GM21786 (cell line): Measurements from ENCODE around the gene CDX1.
A peak's percentile ranks its signal among the peaks of the same experiment; 100 is the strongest.

Experiments
- ATAC-seq: cut with Tn5 transposase; IDR thresholded peaks from one replicate; pipeline ENCODE4 v1.9.1; 2021; ENCODE audit not compliant: unreplicated experiment

CDX1 gene

GRCh38 chr5:150162142-150162513 is 4.5 kb upstream of the CDX1 start:
- ATAC-seq = no peak

GRCh38 chr5:150163035-150163434 is 3.5 kb upstream of the CDX1 start:
- no peak for ATAC-seq

DNA sequence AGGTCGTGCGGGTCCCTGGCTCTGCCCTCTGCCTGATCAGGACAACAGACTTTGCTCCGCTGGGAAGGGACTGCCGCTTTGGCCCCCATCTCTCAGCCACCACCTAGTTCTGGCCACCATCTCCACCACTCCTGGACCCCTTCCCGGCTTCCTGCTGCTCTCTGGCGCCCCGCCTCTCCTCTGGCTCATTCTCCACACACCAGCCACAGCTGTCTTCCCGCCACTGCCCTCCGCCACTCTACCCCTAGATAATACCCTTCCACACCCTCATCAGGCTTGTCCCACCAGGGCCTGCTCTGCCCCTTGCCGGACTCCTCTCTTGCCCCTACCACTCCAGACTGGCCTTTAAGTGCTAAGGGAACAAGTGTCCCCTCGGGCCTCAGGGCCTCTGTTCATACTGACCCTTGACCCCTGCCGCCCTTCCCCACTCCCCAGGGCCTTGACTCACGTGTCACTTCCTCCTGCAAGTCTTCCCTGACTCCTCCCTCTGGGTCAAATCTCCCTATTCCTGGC is 3.0 kb upstream of the CDX1 start:
- ATAC-seq = no peak

DNA sequence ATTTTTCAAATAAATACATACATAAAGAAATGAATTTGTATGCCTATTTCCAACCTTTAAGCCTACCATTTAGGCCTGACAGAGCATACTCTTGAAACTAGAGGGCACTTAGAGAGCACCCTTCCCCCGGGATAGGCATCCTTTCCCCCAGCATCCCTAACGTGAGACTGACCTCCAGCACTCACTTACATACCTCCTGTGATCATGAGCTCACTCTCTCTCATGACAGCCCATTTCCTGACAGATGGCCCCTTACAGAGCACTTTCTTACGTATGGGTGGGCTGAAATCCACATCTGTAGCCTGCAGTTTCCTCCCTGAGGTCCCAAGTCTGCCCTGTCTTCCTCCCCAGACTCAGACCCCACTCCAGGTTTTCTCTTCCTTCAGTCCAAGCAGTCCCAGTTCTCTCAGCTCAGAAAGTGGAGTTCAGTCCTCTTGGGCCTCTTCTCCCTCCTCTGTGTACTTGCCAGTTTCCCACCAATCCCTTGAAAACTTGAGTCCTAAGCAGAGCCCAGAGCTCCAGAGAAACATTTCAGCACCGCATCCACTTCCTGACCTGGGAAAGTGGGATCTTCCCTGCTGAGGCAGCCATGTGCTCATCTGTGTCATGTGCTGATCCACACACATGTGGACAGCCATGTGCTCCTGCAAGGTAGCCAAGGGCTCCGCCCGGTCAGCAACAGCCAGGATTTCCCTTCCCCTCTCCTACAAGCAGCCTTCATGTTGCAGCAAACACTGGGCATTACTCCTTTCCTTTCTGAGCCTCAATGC is 2.2 kb upstream of the CDX1 start:
- no peak for ATAC-seq

GRCh38 chr5:150166037-150166649 is 435 bp upstream of the CDX1 start:
- no peak for ATAC-seq

GRCh38 chr5:150167512-150167850 is 903 bp downstream of the CDX1 start:
- ATAC-seq = no peak

DNA sequence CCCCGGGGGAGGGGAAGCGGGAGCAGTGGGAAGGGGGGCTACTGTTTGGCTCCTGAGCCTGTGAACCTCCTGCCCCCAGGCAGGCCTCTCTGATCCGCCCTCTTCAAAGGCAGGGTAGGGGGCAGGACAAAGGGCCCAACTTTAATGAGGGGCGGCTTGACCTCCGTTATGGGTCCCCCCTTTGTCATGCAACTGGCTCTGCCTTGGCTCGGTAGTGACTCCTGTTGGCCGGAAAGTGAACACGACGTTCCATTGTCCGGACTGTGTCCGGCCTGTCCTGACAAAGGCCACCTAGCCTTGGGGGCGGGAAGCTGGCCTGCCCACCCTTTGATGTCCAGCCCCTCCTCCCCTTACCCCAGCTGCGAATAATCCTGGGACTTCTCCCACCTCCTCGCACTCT is 1.3 kb downstream of the CDX1 start:
- ATAC-seq = no peak

- ATAC-seq = no peak
Observed at GRCh38 chr5:150168864-150169263, 2.3 kb downstream of the CDX1 start.

DNA sequence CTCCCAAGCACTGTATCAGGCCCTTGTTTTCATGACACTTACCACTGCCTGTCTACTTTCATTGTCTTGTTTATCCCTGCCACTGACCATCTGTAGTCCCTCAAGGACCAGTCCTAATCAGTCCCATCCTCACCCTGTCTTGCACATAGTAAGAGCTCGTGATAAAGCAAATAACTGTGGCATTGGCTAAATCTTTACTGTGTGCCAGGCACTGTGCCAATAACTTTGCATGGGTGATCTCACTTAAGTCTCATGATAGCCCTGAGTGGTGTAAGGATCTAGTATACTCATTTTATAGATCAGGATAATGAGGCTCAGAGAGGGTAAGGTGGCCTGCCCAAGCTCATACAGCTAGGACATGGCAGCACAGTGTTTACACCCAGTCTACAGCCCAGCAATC is 5.6 kb downstream of the CDX1 start:
- ATAC-seq = no peak

- no peak for ATAC-seq
Observed at GRCh38 chr5:150172556-150172955, 6.0 kb downstream of the CDX1 start.

DNA sequence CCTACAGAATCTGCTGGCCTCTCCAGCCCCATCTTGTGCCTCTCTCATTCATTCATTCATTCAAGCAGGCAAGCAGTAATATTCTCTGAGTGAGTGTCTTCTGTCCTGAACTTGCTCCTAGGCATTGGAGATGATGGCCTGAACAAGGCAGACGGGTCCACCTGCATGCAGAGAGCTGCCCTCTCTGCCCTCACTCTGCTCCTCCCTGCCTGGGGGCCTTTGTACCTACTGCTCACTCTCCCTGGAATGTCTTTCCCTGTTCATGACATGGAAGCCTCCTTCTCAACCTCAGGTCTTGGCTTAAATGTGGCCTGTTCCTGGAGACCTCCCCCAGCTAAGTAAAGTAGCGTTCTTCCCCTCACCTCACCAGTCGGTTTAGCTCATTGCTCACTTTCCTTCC is 6.6 kb downstream of the CDX1 start:
- no peak for ATAC-seq

GRCh38 chr5:150174285-150174684 is 7.7 kb downstream of the CDX1 start:
- no peak for ATAC-seq

DNA sequence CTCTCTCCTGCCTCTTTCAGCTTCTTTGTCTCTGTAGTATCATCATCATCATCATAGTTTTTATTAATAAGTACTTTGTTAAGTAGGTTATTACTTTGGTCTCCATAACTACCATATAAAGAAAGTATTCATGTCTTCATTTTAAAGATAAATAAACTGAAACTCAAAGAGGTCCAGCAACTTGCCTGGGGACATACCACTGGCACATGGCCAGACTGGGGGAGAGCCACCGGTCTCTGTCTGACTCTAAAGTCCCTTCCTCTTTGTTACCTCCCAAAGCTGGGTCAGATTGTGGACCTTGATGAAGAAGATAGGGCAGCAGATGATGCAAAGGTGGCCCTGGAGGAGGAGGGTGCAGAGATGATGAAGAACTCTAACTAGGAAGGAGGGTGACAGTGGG is 8.5 kb downstream of the CDX1 start:
- no peak for ATAC-seq

DNA sequence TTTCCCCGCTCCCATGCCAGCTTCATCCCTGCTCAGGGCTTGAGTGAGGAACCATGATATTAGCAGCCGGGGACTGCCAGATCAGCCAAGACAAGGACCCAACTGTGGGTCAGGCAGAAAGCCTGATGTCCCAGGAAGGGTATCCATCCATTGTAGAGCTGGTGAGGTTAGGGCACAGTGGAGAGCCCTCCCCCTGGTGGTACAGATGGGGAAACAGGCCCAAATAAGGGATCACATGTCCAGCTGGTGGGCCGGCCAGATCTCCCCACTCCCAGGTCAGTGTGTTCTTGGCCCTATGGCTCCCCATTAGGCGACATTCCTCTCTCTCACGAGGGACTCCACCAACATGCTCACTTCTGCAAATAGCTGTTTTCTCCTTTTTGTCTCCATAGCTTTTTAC is 9.0 kb downstream of the CDX1 start:
- ATAC-seq = peak; percentile 47

- ATAC-seq = no peak
Observed at GRCh38 chr5:150176745-150177477, 10.3 kb downstream of the CDX1 start.

DNA sequence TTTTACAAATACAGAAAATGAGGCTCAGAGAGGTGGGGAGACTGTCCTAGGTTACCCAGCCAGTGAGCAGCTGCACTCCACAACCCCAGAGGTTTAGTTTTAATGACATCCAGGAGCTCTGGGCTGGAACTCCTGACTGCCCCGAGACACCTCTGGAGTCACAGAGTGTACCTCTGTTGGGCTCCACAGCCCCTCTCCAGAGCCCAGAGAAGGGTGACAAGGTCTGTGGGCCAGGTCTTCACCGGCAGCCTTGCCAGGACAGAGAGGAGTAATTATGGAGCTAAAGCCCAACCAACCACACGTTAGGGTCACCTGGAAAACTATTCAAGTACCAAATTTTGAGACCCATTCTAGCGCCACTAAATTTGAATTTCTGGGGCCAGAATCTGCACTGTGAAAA is 11.1 kb downstream of the CDX1 start:
- ATAC-seq = no peak

- ATAC-seq = peak; percentile 53
Observed at GRCh38 chr5:150178262-150178661, 11.7 kb downstream of the CDX1 start.

DNA sequence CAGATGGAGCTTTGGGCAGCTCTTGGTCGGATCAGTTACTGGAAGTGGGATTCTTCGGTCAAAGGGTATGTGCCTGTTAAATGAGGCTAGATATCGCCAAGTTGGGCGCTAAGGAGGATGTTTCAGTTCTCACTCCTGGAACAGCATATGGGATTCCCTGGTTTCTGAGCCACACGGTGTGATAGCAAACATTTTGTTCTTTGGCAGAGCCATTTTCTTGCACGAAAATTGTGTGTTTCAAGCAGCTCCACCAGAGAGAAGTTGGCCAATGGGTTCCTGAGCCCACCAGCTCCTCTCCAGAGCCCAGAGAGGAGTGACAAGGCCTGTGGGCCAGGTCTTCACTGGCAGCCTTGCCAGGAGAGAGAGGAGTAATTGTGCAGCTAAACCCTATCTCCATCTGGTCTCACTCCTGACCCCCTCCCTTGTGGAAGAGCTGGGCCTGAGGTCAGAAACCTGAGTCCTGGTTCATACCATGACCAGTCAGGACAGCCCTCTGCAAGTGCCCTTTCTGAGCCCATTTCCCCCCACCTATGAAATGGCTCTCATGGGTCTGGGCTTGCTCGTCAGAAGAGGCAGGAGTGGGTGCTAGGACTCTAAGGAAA is 12.5 kb downstream of the CDX1 start:
- no peak for ATAC-seq

DNA sequence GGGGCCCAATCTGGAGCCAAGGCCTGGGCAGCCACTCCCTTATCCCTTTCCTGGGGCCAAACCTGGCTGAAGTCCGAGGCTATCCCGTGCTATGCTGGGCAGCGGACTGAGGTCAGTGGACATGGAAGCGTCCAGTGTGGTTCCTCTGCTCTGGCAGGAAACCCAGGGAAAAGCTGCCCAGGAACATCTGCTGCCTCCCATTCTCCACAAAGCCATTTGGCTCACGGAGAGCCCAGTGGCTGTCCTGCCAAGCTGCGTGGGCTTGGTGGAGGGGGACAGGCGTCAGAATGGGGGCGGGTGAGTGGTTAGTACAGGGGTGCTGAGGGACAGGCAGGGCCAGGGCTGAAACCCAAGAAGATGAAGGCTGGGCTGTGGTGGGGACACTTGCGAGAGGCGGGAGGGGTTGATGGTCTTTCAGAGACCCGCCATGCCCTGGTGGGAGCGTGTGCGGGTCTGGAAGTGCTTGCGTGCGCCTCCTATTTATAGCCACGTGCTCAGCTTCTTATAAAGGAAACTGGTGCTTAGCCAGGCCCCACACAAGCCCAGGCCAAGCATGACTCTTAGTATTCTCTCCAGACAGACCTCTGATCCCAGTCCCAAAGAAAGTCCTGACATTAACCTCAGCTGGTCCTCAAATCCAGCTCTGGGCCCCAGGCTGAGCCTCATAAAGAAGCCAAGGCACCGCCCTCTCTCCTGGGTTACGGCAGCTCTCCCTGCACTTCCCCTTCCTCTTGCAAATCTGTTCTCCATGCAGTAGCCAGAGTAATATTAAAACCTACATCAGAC is 13.9 kb downstream of the CDX1 start:
- ATAC-seq = no peak

DNA sequence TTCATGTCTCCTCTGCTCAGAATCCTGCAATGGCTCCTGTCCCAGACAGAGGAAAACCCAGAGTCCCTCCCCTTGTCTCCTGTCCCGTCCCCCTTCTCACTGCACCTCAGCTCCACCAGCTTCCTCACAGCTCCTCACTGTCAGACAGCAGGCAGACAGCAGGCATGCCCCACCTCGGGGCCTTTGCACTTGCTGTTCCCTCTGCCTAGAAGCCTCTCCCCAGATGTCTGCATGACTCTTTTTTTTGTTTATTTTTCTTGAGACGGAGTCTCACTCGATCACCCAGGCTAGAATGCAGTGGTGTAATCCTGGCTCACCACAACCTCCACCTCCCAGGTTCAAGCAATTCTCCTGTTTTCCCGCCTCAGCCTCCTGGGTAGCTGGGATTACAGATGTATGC is 14.4 kb downstream of the CDX1 start:
- no peak for ATAC-seq
